HFF-Myc (cell line): ENCODE data around the gene PPARA.

ENCODE experiments used
- DNase-seq: peaks from one replicate; pipeline ENCODE4 v3.0.0-alpha.2; 2011; ENCODE audit warnings: low read depth; ENCODE audit errors: extremely low read depth
- H3K4me3 ChIP-seq: replicated peaks from 2 replicates; pipeline ENCODE4 v1.5.1; 2011; ENCODE audit warnings: low read depth, mild to moderate bottlenecking, control low read depth, low read length
- TF ChIP-seq, protein P1 (sequence below): IDR thresholded peaks from 2 replicates; pipeline ENCODE4 v1.5.1; 2012; ENCODE audit warnings: mild to moderate bottlenecking, low read depth, low read length, control low read depth; ENCODE audit errors: missing control alignments

The PPARA gene

DNA sequence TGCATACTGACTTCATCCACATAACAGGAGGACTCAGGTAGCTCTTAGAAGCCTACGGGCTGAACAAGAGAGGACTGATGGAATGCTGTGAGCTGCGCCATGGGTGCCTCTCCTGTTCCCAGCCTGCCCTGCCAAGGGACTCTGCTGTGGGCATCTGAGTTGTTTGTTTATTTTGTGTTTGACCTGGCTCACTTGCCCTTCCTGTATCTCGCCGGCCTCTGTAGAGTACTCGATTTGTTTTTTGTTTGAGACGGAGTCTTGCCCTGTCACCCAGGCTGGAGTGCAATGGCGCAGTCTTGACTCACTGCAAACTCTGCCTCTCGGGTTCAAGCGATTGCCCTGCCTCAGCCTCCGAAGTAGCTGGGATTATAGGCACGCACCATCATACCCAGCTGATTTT is 119.2 kb downstream of the PPARA start:
- H3K4me3 ChIP-seq, result no peak overlapping the region
- TF ChIP-seq, protein P1, sequence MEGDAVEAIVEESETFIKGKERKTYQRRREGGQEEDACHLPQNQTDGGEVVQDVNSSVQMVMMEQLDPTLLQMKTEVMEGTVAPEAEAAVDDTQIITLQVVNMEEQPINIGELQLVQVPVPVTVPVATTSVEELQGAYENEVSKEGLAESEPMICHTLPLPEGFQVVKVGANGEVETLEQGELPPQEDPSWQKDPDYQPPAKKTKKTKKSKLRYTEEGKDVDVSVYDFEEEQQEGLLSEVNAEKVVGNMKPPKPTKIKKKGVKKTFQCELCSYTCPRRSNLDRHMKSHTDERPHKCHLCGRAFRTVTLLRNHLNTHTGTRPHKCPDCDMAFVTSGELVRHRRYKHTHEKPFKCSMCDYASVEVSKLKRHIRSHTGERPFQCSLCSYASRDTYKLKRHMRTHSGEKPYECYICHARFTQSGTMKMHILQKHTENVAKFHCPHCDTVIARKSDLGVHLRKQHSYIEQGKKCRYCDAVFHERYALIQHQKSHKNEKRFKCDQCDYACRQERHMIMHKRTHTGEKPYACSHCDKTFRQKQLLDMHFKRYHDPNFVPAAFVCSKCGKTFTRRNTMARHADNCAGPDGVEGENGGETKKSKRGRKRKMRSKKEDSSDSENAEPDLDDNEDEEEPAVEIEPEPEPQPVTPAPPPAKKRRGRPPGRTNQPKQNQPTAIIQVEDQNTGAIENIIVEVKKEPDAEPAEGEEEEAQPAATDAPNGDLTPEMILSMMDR, result no peak
- no peak for DNase-seq

DNA sequence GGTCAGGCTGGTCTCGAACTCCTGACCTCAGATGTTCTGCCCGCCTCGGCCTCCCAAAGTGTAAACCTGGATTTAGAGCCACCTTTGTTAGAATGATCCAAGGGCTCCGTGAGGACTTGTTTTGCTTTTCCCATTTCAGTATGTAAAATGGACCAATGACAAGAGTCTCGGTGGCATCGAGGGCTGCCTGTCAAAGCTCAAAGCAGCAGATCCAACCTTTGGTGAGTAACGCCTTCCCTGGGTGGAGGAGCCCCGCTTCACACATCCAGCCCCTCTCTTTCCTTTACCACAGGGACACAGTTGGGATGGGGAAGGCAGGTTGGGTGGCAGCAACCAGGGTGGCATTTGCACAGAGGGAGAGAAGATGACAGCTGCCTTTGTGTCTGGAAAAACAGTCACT is 121.9 kb downstream of the PPARA start:
- no peak overlapping the region for H3K4me3 ChIP-seq
- DNase-seq, result no peak
- TF ChIP-seq, protein P1, result no peak

GRCh38 chr22:46272762-46273431 is 122.6 kb downstream of the PPARA start:
- H3K4me3 ChIP-seq, result no peak overlapping the region
- TF ChIP-seq, protein P1, result no peak
- no peak for DNase-seq

DNA sequence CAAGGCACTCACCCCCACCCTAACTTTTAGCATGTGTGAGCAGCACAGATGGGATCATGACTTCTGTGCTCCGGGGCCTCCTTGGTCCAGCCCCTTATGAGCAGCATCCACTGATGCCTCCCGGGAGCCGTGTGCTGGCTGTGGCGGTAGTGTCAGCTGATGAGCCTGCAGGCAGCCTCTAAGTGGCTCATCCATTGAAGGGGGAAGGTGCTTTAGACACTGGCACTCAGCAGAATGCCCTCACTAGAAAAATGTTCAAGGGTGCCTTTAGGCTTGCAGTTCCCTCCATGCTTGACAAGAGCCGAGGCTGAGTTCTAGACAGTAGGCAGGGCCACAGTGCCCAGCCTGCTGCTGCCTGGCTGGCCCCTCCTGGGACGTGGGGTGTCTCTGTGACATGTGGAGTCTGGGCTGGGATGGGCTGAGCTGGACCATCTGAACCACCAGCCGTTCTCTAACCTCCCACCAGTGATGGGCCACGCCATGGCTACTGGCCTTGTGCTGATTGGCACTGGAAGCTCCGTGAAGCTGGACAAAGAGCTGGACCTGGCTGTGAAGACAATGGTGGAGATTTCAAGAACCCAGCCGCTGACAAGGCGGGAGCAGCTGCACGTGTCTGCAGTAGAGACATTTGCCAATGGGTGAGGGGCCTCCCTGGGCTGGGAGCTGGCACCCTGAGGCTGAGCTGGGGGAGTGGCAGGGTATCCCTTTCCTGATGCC is 123.3 kb downstream of the PPARA start:
- H3K4me3 ChIP-seq, result no peak overlapping the region
- no peak for DNase-seq
- TF ChIP-seq, protein P1, result no peak

DNA sequence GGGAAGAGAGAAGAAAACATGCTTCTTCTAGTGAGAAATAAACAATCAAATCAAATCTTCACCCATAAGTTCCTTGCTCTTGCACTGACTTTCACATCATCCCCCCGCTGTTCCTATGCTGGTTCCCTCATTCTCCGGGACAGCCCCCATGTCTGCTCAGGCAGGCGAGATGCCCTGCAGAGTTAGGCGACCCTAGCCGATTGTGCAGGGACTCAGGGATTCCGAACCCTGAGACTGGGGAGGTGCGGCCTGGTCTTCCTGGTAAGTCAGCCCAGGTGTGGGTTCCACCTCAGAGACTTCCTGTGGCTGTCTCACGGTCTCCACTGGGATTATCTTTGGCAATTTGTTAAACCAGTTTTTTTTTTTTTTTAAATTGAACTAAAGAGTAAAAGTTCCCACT is 124.1 kb downstream of the PPARA start:
- no peak overlapping the region for H3K4me3 ChIP-seq
- no peak for DNase-seq
- TF ChIP-seq, protein P1, result no peak

DNA sequence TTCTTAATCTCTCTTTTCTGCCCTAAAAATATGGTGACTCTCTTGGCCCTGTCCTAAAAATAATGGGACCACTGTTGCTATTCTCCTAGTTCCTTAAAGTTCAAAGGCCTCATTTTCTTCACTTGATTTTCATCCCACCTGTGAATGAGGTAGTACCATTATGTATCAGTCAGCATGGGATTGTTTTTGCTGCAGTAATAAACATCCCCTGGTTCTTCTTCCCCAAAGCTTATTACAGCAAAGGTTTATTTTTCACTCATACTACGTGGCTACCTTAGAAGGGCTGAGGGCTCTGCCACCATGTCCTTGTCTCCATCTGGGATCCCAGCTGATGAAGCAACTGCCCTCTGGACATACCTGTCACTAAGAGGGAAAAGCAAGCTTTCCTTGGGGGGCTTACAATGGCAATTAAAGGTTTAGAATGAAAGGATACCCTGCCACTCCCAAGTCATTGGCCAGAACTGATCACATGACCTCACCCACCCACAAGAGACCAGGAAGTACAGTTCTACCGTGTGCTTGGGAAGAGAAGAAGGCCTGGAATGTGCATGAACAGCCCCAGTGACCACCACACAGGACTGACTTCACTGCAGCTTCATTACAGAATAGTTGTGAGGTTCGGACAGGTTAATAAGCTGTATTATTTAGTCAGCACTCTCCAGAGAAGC is 125.3 kb downstream of the PPARA start:
- no peak overlapping the region for H3K4me3 ChIP-seq
- DNase-seq, result no peak
- TF ChIP-seq, protein P1, result no peak
